T47D (cell line): Measurements from ENCODE around the gene CASP4.
A peak's percentile ranks its signal among the peaks of the same experiment; 100 is the strongest.
"Not testable (repeated sequence)": the region's sequence is repeated elsewhere in the genome, so short reads cannot be mapped to it uniquely, and the experiment has no call there.

ENCODE experiments used
- DNase-seq, 2 experiments: peaks; one replicate each; pipeline versions ENCODE4 v3.0.0 to v3.0.0-alpha.2; 2011 to 2012; ENCODE audit warnings: low read depth in 1 of 2, low spot score in 1 of 2
- JUND ChIP-seq: IDR thresholded peaks from 2 replicates; pipeline ENCODE4 v1.6.1; 2012; ENCODE audit warnings: low read depth
- in situ Hi-C: cut with HindIII; loops from 2 replicates; pipeline ENCODE4 v1.10.0; 2016; ENCODE audit warnings: low sequenced_read_pairs, low pct_unique_long_range_greater_than_20kb

CASP4 gene

DNA sequence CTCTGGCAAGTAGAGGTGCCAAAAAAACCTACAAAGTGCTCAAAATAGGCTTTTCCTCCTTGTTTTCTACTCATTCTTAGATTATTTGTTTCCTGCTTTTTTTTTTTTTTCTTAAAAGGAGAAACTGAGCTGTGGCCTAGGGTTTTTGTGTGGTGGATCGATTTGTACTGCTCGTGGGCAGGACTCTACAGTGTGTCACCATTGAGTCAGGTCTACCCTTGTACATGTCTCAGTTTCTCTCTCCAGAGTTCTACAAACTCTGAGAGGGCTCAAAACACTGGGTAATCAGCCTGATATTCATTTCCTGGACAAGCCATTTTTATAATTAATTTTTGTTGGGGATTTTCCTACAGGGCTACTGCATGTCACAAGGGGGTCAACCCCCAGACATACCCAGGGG is 5.2 kb upstream of the CASP4 start:
- in situ Hi-C loops = no loop called here
- no peak for TF ChIP-seq JUND
- no peak for DNase-seq

DNA sequence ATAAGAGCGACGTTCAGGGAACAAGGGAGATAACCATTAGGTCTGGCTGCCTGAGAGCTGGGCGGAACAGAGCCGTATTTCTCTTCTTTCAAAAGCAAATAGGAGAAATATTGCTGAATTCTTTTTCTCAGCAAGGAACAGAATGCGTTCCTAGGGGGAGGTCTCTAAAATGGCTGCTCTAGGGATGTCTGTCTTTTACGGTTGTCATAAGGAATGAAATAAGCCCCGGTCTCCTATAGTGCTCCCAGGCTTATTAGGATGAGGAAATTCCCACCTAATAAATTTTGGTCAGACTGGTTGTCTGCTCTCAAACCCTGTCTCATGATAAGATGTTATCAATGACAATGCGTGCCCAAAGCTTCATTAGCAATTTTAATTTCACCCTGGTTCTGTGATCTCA is 4.5 kb upstream of the CASP4 start:
- DNase-seq = peak in 1 of 2 experiments; percentile 20
- in situ Hi-C loops = not testable (repeated sequence)

DNA sequence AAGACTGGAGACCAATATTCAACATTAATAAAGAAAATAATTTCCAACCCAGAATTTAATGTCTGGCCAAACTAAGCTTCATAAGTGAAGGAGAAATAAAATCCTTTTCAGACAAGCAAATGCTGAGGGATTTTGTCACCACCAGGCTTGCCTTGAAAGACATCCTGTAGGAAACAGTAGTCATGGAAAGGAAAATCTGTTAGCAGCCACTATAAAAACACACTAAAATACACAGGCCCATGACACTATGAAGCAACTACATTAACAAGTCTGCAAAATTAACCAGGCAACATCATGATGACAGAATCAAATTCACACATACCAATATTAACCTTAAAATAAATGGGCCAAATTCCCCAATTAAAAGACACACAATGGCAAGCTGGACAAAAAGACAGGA is 2.4 kb upstream of the CASP4 start:
- DNase-seq = no peak
- in situ Hi-C loops = no loop called here
- no peak for TF ChIP-seq JUND

DNA sequence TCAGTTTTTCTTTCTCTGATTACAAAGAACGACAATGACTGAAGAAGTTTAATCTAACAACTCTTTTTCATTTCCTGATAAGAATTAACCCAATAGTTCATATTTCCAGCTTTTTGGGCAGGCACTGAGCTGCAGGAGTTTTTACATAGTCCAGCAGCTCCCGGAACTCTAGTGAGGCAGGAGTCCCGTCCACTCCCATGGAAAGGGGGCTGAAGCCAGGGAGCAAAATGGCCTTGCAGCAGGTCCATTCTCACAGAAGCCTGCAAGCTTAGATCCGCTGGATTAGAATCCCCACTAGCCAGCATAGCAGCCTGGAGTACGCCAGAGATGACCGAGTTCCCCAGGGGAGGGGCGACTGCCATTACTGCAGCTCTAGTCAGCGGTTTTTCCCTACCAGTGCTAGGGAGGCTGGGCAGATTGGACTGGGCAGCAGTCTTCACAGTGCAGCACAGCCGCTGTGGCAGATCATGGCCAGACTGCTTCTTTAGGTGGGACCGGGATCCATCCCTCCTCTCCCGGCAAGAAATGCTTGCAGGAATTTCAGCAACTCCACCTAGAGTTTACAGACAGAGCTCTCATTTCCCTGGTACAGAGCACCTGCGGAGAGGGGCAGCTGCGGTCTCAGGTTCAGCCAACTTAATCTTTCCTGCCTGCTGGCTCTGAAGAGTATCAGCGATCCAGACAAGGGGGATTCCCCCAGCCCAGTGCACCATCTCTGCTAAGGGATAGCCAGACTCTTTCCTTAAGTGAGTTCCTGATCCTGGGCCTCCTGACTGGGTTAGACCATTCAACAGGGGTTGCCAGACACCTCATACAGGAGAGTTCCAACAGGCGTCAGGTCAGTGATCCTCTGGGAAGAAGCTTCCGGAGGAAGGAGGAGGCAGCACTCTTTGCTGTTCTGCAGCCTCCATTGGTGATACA is 742 bp upstream of the CASP4 start:
- in situ Hi-C loops = no loop called here
- DNase-seq = peak in 1 of 2 experiments; percentile 32
- TF ChIP-seq JUND = no peak

- TF ChIP-seq JUND = no peak
These were observed 630 bp downstream of the CASP4 start for GRCh38 chr11:104967534-104968354.

DNA sequence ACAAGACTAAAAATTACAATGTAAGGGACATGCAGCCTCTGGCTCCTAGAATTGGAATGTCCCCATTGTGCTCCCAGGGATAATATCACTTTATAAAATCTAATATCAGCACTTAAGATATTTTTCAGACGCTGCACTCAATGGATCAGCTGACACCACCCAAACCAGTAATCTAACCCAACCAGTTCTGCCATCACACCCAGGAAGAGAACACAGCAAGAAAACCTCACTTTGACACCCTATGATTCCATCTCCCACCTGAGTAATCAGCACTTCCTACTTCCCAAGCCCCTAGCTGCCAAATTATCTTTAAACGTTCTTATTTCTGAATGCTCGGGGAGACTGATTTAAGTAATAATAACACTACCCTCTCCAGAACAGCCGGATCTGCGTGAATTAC is 2.6 kb downstream of the CASP4 start:
- in situ Hi-C loops = no loop called here
- DNase-seq = no peak
- no peak for TF ChIP-seq JUND

More at GRCh38 chr11:104967534-104968354, 630 bp downstream of the CASP4 start:
- DNase-seq = peak in 1 of 2 experiments; percentile 28
- in situ Hi-C loops = no loop called here

DNA sequence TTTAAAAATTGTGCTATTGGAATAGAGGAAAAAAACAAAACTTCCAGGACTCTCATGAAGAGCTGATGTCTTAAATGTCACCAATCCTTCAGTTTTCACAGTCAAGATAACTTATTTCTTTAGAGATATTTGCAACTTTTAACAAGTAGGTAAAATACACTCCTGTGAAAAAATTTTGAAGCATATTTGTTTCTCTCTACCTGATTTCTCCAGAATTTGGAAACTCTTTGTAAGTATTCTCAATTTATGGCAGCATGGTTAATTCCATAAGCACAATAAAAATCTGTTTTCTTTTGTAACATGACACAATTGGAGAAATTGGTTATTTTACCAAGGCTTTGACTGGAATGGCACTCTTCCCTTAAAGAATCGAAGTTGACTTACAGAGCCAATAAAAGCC is 4.1 kb downstream of the CASP4 start:
- DNase-seq = no peak
- in situ Hi-C loops = no loop called here
- TF ChIP-seq JUND = no peak

DNA sequence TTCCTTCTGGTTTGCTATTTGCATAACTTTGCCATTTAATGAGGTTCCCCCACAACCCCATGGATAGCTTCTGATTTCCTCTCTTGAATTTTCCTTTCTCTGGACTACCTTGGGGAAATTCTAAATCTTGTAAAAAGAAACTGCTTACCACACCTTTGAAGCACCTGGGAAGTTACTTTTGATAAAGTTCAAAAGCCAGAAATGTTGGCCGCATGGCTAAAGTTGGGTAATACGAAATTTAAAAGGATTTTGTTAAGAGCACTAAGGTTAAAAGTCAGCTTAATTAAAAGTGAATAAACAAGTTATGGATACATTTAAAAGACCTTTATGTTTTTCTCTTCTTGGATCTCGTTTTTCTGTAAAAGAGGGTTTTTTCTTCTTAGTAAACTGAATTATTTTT is 5.5 kb downstream of the CASP4 start:
- no peak for TF ChIP-seq JUND
- no peak for DNase-seq
- in situ Hi-C loops = no loop called here

- no peak for TF ChIP-seq JUND
- no peak for DNase-seq
- in situ Hi-C loops = no loop called here
These were observed 11.1 kb downstream of the CASP4 start for GRCh38 chr11:104957280-104957679.

DNA sequence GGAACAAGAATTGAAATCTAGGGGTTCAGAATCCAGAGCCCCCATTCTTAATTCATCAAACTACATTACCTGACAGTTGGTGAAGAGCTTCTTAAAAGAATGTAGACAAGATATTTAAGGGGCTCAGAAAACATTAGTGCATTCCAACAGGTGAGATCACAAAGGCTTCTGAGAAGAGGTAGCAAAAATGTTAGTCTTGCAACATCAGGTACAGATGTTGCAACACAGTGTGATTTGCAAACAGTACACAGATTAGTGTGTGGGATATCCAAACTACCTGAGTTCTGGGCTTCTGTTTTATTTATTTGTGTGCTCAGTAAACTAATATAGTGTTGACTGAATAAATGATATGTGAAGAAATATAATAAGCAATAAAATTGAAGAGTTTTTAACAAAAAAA is 11.8 kb downstream of the CASP4 start:
- in situ Hi-C loops = no loop called here
- TF ChIP-seq JUND = no peak
- DNase-seq = peak in 1 of 2 experiments; percentile 26

DNA sequence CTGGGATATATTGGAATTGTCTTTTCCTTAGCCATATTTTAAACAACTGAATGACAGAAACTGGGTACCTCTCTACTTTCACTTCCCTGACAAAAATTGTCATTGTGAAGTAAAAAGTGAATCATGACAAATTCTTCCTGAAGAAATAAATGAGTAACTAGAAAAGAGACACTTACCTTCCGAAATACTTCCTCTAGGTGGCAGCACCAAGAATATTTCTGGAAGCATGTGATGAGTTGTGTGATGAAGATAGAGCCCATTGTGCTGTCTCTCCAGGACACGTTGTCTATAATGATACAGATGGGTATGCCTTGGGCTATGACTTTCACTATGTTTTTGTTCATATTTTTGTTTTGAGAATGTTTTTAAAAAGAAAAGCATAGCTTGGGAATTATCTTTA is 21.5 kb downstream of the CASP4 start:
- peak in 1 of 2 experiments; percentile 72 for DNase-seq
- no peak for TF ChIP-seq JUND
- in situ Hi-C loops = no loop called here

- no peak for TF ChIP-seq JUND
- in situ Hi-C loops = no loop called here
- DNase-seq = peak in 1 of 2 experiments; percentile 16
These were observed 24.3 kb downstream of the CASP4 start for GRCh38 chr11:104944076-104944475.

- in situ Hi-C loops = no loop called here
- no peak for TF ChIP-seq JUND
- DNase-seq = peak in 1 of 2 experiments; percentile 19
These were observed 24.8 kb downstream of the CASP4 start for GRCh38 chr11:104943561-104943960.
